Bronchial epithelial cell (primary cell): ENCODE data around the gene AUTS2. TPM values are rescaled to one million over a fixed set of nuclear protein-coding genes. Genes with fewer than 3 reads are reported as not detected.

Experiments
- DNase-seq: peaks from one replicate; pipeline ENCODE4 v3.0.0-alpha.2; 2010; ENCODE audit warnings: low read depth
- FAIRE-seq: peaks from 2 replicates; lab custom pipeline; 2011; peaks lifted over from hg19 to GRCh38; lab: Jason Lieb, UNC
- H3K27me3 ChIP-seq: 2 replicates; pipeline ENCODE4 v1.5.1; 2011; ENCODE audit warnings: low read length; ENCODE audit not compliant: control insufficient read depth, insufficient read depth
- H3K36me3 ChIP-seq: 2 replicates; pipeline ENCODE4 v1.5.1; 2011; ENCODE audit warnings: low read length; ENCODE audit not compliant: control insufficient read depth, insufficient read depth
- H3K4me3 ChIP-seq: 2 replicates; pipeline ENCODE4 v1.5.1; 2011; ENCODE audit warnings: mild to moderate bottlenecking, low read depth, low read length, control low read depth
- CTCF ChIP-seq: IDR thresholded peaks from 2 replicates; pipeline ENCODE4 v1.5.1; 2011; ENCODE audit warnings: mild to moderate bottlenecking, moderate library complexity, low read length, control low read depth, inconsistent platforms; ENCODE audit not compliant: insufficient read depth, severe bottlenecking
- total RNA-seq: library from RNA; depleted of rRNA; stranded (reverse); fragments of >200 nt; gene quantifications from 2 replicates; pipeline ENCODE4 v1.2.1, GENCODE V29; 2014

Gene AUTS2
- total RNA-seq, 1 donor from 2014 or later = 9.5 TPM

- Histone ChIP-seq H3K27me3 (no peaks in the 10 kb centered on the region), H3K4me3 (no peak overlapping the region), H3K36me3 (no peaks in the 10 kb centered on the region)
- FAIRE-seq = no peak
- TF ChIP-seq CTCF = no peak
- no peak for DNase-seq
Measured at GRCh38 chr7:70043015-70043538, 444.8 kb downstream of the AUTS2 start.

- H3K4me3 ChIP-seq = no peak overlapping the region
- FAIRE-seq = no peak
Measured at GRCh38 chr7:70044064-70044463, 445.8 kb downstream of the AUTS2 start.

GRCh38 chr7:70044525-70044924, 446.2 kb downstream of the AUTS2 start:
- FAIRE-seq (no peak), DNase-seq (no peak)
- H3K27me3 ChIP-seq = no peaks in the 10 kb centered on the region
- TF ChIP-seq CTCF = no peak
- H3K36me3 ChIP-seq = no peaks in the 10 kb centered on the region
- H3K4me3 ChIP-seq = no peak overlapping the region

More at GRCh38 chr7:70044064-70044463, 445.8 kb downstream of the AUTS2 start:
- TF ChIP-seq CTCF = no peak
- DNase-seq = no peak
- no peaks in the 10 kb centered on the region for H3K27me3 ChIP-seq
- no peaks in the 10 kb centered on the region for H3K36me3 ChIP-seq

DNA sequence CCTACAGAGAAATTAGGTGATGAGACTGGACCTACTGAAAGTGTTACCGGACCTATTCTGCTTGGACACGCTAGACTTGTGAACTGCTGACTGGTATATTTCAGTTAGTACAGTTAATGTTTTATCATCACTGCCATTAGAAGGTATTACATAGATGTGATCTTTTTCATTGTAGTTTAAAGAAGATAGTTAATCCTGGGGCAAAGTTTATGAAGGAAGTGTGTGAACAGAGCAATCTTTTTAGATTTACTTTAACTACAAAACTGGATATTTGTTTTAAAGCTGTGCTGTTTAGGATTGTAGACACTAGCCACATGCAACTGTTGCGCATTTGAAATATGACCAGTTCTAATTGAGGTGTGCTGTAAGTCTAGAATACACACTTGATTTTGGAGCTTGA, 446.7 kb downstream of the AUTS2 start:
- Histone ChIP-seq H3K27me3 (no peaks in the 10 kb centered on the region), H3K36me3 (no peaks in the 10 kb centered on the region), H3K4me3 (no peak overlapping the region)
- no peak for TF ChIP-seq CTCF
- DNase-seq = no peak
- no peak for FAIRE-seq

DNA sequence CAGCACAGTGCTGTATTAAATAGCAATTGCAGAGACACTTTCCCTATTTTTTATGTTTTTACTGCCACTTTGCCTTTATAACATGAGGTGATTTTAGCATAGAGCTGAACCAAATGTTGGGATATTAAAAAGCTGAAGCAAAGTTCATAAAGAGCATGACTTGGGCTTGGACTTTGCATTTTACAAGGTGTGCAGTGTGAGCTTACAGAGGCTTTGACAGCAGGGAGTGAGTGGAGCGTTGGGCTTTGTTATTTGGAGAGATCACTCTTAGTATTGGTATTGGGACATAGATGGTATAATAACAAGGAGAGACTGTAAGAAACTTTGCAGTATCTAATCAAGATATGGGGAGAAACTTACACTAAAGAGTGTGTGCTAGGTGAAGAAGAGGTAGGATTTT, 449.1 kb downstream of the AUTS2 start:
- H3K36me3 ChIP-seq = no peaks in the 10 kb centered on the region
- H3K4me3 ChIP-seq = no peak overlapping the region
- no peak for TF ChIP-seq CTCF
- no peaks in the 10 kb centered on the region for H3K27me3 ChIP-seq
- FAIRE-seq (no peak), DNase-seq (no peak)

DNA sequence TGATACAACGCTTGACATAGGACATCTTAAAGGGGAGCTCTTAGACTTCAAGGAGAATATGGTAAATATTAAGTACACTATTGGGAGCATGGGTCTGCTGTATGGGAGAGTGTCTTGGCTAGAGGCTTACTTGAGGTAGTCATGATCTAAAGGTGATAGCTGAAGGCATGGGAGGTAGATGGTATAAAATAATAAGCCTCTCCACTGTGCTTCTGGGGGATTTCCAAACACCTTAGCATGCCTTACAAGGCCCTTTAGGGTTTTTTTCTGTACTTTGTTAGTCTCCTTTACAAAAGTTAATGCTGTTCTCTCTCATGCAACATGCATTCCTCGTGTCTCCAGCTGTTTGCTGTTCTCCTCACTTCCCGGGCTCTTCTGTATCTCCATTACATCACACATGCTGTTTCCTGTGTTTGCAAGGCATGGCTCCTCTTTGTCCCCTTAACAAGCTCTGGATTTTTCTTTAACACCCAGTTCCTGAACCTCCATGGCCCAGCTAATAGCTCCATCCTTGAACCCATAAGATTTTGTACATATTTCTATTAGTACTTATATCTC, 449.7 kb downstream of the AUTS2 start:
- no peak for DNase-seq

More for the DNA sequence above, 449.7 kb downstream of the AUTS2 start:
- Histone ChIP-seq H3K27me3 (no peaks in the 10 kb centered on the region), H3K4me3 (no peak overlapping the region), H3K36me3 (no peaks in the 10 kb centered on the region)
- no peak for FAIRE-seq
- no peak for TF ChIP-seq CTCF
